IPS-NIHi11 (cell line): ENCODE data around the gene KRTAP3-3.
"Not testable (repeated sequence)": the region's sequence is repeated elsewhere in the genome, so short reads cannot be mapped to it uniquely, and the experiment has no call there.

Experiments used
- DNase-seq: peaks from one replicate; pipeline ENCODE4 v3.0.0; 2012; ENCODE audit warnings: mixed read lengths, low spot score

KRTAP3-3 gene

DNA sequence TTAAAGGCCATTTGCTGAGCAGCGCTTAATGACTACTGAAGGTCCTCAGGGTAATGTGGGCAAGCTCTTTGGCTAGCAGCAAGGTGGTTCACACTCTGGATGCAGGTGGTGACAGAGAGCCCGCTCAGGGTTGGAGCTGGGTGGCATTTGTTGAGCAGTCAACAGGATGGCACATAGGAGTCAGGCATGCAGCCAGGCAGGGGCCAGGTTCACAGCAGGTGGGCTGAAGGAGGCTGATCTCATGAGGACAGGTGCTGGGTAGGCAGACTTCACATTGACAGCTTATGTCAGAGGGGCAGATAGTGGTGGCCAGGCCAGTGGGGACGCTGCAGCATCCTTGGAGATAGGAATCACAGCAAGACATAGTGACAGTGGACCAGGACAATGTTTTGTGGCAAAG, 10.4 kb upstream of the KRTAP3-3 start:
- no peak for DNase-seq

DNA sequence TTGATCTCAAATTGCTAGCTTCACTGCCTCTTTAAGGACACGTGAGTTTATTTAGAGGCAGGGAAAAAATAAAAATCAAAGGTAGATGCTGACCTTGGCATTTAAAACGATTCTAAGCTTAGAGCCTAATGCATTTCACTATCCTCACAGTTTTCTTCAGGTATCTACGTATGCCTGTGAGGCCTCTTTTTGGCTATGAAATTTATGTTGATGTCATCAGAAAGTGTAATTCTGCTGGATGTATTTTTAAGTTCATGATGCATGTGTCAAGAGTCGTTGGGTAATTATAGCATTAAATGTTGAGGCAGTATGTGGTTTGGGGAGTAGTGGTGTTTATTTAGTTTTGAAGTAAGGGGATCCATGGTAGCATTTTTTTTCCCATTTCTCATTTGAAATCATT, 10.0 kb upstream of the KRTAP3-3 start:
- no peak for DNase-seq

DNA sequence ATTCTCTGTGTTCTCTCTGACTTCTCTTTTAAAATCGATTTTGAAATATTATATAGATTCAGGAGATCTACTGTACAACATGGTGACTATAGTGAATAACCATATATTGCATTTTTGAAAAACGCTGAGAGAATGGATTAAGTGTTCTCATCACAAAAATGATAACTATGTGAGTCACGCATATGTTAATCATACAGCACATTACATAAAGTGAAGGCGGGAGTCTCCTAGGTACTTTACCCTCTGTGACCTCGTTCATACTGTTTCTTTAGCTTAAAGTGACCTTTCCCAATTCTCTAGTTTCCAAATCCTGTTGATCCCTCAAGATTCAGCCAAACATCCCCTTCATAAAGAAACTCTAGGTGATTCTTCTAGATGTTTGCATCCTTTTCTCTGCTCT, 8.8 kb upstream of the KRTAP3-3 start:
- no peak for DNase-seq

DNA sequence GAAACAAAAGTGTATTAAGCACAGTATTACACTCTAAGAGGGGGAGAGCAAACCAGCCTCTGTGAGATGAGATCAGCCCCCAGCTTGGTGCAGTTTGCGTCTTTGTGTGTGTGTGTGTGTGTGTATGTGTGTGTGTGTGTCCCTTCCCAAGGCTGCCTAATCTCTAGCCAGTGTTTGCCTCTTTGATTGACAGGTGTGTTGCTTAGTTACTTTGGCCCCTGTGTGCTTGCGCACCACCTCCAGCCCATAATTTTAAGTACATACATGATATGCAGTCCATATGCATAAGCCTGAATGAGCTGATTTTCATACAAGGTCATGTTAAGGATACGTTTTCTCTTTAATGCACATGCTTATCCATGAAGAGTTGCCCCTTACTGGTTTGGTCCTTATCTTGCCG, 7.8 kb upstream of the KRTAP3-3 start:
- DNase-seq = no peak

DNA sequence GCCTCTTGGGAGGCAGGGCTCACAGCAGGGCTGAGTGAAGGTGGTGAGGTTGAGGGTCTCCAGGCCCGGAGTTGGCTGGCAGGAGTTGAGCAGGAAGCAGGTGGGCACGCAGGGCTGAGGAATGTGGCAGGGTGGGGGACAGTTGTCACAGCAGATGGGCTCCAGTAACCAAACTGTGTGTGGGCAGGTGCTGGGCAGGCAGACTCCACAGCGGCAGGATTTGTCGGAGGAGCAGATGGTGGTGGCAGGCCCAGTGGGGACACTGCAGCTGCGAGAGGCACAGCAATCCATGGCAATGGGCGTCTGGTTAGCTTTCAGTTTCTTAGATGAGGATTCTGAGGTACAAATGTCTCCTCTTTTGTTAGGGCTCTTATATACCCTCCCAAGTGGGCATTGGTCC, 5.6 kb upstream of the KRTAP3-3 start, which contains the start of gene KRTAP3-2:
Gene KRTAP3-2, minus strand, starts transcription at position 344 of the 400 bp plus-strand sequence. Its CDS starts 53 bp downstream, at position 291.
- DNase-seq = not testable (repeated sequence)

DNA sequence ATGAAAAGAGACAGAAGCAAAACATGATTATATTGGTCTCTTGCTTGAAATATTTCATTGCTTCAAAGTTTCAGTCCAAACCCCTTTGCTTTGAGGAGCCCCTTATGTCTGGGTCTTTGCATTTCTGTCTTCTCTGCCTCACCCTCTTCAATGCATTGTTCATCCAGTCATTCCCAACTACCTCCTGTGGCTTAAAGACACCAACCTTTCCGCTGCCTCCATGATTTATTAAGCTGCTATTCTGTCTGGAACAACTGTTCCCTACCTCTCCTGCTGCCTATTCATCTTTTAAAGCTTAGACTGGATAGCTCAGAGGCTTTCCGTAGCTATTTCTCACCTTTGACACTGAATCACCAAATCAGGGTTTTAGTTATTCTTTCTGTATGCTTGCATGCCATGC, 3.4 kb upstream of the KRTAP3-3 start:
- DNase-seq = no peak

DNA sequence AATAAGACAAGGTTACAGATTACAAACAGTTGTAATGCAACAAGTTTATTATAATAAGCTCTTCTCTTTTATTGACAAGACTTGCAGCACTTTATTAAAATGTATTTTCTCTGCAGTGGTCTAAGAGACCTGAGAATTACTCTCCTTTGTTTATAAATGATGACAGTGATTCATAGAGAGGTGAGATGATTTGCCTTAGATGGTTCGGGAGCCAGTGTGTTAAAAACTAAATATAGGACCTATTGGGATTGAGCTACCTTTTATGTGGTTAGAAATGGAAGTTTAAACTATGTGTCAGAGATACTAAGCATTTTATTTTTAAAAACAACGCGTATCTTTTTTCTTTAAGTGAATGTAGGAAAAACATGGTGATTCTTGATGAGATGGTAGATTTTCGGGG, 2.9 kb upstream of the KRTAP3-3 start:
- no peak for DNase-seq

DNA sequence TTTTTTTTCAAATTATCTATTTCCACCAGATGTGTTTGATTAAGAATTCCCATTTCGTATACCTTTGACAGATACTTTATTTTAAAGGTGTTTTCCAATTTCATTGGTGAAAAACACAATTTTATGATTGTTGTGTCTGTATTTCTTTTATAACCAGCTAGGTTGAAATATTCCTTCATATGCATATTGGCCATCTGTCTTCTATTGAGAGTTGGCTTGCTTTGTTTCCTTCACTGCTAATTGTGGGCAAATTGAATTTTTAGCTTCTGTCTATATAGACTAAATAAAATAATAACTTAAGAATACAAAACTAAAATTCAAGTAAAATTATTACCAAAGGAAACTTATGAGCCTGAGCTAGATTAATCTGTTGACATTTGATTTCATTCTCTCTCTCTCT, 1.2 kb upstream of the KRTAP3-3 start:
- DNase-seq = no peak

DNA sequence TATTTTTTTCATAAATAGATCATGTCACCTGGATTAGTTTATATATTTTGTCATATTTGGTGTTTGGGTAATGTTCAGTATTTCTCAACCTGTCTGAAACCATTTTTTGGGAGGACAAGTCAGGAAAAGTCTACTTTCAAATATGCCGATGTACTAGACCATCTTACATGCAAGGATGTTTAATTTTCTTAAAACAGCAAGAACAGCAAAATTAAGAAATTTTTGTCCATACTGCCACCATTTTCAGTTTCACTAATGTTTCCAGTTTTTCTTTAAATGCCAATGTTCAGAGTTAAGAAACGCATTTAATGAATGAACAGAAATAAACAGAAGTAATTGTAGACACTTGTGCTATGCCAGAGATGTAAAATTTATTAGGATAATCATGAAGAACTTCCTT, 880 bp downstream of the KRTAP3-3 start:
- no peak for DNase-seq

DNA sequence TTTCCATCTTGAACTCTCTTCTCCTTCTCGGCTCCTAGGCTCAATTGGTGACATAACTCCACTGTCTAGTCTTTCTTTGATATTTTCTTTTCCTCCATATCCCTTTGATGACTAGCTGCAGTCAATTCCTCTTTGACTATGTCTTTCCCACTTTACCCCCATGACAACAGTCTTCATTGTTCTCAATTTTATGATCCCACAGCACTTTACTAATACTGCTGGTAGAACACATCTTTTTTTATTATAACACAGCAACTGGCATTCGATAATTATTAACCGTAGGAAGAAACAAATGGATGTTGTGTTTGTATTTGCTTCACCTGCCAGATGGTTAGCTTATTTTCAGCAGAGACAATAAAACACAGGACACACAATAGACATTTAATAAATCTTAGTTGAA, 1.3 kb downstream of the KRTAP3-3 start:
- no peak for DNase-seq

DNA sequence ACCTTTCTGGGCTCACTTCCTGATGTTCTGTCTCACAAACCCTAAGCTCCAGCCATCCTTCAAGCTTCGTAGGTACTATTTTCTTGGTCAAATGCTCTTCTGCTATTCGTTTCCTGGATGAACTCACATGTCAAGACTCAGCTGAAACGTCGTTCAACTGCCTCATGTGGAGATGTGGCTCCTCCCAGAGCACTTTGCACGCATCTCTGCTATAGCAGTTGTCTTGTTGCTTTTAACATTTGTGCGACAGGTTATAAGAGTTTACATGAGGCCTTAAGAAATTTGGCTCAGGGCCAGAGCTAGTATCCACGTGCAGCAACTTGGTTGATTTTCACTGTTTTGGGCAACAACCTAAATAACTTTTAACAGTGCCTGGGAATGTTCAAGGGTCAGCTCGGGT, 7.0 kb downstream of the KRTAP3-3 start:
- DNase-seq = no peak

DNA sequence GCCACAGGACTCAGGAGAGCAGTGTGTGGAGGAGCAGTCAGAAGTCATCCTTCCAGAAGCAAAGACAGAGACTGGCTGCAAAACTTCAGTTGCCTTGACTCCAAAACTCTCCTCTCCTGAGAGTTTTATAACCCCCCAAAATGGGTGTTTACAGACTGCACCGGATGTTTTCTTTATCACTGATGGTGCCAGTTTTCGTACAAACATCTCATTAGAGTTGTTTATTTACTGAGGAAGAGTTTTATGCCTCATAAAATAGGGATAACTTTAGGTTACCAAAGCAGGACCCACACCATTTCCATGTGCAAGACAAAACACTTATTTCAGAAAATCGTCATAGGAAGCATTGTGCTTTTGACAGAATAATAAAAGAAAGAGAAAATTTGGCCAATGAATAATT, 9.7 kb downstream of the KRTAP3-3 start, which contains the start of gene KRT40:
Gene KRT40, minus strand, starts transcription at position 101 of the 400 bp plus-strand sequence. Its CDS starts 53 bp downstream, at position 48.
- DNase-seq = no peak

DNA sequence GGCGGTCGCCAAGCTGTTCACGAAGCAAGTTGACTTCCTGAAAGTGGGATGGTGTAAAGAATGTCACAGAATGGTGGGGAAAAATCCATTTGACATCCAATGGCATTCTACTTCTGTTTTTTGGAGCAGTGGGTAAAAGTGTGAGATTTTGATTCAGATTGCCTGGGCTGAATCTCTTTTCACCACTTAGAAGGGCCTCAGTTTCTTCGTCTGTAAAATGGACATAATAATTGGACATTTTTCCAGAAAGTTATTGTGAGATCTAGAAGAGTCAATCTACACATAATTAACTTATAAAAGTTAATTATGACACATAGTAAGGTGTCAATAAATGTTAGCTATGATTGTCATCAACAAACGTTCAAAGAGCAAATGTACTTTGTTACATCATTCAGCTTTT, 12.8 kb downstream of the KRTAP3-3 start:
- DNase-seq = no peak

DNA sequence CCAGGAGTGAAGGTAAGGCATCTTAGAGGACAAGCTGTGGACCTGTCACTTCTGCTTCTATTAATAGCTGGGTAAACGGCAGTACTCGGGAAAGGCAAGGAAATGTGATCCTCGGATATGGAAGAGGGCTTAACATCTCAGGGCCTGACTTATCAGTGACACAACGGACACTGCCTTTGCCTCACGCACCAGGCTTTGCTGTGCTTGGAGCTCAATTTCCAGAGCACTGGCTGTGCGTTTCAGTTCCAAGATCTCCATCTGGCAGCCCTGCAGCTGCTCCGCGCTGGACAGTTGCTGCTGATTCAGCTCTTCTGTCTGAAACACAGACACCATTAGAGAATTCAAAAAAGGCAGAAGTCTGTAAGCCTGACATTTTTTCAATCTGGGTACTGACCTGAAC, 13.4 kb downstream of the KRTAP3-3 start:
- no peak for DNase-seq

DNA sequence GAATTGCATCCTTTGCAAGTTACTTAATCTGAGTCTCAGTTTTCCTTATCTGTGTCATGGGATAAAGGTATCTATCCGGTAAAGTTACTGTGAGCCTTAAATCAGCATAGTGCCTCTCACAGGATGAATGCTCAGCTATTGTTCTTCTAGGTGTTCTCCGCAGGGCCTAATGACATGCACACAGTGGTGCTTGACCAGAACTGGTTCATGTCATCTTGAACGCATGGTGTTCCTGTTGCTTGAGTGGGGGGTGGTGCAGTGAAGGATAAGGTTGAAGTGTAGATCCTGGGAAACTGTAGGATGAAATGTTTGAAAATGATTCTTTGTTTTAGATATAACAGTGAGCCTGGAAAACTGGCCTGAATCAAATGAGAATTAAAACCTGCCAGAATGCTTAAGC, 13.8 kb downstream of the KRTAP3-3 start:
- no peak for DNase-seq

DNA sequence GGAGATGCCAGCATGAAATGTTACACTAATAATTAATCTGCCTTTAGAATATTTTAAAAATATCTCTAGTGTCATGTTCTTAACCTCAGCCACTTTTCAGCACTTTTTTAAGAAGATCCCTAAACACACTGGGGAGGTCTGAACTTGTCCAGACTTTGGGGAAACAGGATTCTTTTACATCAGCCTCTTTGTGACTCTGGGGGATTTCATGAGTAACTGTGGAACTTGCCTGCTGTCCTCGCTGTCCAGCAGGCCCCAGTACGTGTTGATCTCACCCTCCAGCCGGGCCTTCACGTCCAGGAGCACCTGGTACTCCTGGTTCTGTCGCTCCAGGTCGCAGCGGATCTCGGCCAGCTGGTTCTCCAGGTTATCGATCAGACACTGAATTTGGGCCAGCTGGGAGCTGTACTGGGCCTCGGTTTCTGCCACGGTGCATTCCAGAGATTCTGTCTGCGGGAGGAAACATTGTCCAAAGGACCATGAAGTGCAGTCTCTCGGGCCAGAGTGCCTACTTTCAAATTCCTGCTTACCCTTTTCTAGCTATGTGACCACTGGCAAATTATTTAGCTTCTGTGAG, 15.3 kb downstream of the KRTAP3-3 start:
- no peak for DNase-seq

DNA sequence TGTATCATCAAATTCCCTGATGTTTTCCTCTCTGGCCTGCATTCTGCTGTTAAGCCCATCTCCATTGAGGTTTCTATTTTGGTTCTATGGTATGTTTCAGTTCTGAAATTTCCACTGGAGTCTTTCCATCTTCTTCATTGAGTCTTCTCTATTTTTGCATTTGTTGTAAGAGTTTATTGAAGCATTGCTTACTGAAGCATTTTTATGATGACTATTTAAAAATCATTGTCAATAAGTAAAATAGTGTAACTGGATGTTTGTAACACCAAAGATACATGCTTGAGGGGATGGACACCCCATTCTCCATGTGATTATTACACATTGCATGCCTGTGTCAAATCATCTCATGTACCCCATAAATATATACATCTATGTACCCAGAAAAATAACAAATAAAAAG, 18.4 kb downstream of the KRTAP3-3 start:
- DNase-seq = no peak

DNA sequence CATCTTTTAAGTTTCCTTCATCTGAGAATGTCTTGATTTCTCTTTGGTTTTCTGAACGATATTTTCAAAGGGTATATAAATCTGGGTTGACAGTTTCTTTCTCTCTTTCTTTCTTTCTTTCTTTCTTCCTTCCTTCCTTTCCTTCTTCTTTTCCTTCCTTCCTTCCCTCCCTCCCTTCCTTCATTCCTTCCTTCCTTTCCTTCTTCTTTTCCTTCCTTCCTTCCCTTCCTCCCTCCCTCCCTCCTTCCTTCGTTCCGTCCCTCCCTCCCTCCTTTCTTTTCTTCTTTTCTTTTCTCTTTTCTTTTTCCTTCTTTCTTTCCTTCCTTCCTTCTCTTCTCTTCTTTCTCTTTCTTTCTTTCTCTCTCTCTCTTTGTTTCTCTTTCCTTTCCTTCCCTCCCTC, 19.6 kb downstream of the KRTAP3-3 start:
- DNase-seq = no peak

DNA sequence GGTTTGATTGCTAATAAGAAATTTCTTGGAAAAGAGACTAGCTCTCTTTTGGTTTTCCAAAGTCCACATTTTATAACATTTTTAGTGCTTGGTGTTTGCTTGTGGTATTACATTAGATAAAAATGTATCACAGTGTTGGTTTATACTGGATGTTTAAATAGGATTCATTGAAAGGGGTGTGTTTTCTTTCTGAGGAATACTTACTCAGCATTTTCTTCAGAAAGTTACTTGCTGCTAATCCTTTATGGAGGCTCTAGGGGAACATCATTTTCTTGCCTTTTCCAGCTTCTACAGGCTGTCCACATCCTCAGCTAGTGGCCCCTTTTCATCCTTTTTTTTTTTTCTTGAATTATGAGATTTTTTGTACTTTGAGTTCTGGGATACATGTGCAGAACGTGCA, 26.4 kb downstream of the KRTAP3-3 start:
- DNase-seq = no peak

DNA sequence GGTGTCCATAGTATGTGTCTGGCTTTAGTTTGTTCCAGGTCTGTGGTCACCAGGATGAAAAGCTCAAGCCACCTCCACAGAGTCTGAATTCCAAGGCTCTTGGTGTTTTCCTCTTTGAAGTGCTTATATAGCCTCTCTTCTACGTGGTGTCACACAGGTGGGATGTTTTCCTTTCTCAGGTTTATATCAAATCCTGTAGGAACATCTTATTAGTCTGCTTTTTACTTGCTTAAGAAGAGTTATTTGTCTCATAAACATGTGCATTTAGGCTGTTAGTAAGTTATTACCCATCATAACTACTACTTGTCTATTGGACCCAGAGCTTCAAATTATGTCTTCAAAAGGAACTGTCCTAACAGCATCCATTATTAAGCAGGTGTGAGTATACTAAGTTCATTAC, 27.1 kb downstream of the KRTAP3-3 start, which contains the start of gene KRT39:
Gene KRT39, minus strand, starts transcription at position 101 of the 400 bp plus-strand sequence. Its CDS starts 92 bp downstream, at position 9.
- DNase-seq = no peak

DNA sequence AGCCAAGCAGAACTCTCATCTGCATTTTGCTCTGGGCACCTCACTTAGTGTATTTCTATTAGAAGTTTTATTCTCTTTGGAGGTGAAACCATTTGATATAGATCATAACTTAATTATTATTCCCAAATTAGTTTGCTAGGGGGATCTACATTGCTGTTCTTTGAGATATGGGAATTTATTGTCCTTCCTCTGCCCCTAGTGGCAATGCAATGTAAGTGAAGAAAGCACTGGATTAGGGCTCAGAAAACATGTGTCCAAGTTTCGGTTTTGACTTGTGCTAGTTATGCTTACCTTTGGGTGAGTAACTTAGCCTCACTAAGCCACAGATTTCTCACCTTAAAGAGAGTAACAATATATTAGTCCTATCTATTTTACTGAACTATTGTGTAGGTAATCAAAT, 30.1 kb downstream of the KRTAP3-3 start:
- peak; percentile 50 for DNase-seq

DNA sequence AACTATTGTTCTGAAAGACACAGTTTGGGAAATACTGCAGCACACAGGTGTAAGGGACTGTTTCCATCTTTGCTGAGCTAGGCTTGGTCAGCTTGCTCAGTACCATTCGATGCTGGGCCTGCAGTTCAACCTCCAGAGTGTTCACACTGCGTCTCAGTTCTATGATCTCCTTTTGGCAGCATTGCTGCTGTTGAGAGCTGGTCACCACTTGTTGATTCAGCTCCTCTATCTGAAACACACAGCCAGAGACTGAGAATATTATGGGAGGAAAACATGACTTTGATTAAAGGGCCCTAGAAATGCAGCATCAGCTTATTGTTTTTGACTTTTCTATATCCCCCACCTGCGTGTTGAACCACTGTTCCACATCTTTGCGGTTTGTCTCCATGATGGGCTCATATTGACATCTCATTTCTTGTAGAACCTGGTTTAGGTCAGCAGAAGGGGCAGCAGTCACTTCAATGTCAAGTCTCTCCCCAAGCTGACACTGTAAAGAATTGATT, 31.9 kb downstream of the KRTAP3-3 start:
- DNase-seq = no peak

DNA sequence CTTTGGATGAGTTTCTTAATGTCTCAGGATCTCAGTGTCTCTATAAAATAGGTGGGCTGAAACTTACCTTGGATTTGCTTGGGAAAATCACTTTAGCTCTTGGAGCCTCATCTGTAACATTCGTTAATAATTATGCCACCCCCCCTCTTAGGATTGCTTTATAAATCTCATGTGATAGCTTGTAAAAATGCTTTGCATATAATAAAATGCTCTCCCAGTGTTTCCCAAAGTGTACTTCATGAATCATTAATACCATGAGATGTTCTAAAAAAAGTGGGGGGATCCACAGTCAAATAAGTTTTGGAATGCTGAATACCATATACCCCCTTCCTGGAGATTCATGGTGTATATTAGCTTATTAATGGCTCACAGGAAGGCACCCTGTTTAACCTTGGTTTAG, 32.4 kb downstream of the KRTAP3-3 start:
- DNase-seq = no peak

DNA sequence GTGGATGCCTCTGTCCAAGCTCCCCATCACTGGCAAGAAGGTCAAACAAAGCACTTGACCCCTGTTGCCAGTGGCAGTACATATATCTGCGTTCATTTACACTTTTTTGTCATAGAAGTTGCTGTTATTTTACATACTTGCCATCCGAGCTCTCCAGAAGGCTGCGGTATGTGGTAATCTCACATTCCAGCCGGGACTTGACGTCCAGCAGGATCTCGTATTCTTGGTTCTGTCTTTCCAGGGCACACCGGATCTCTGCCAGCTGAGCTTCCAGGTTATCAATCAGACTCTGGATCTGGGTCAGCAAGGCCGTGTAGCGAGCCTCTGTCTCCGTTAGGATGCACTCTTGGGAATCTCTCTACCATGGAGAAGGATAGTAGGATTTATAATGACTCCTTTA, 33.8 kb downstream of the KRTAP3-3 start:
- DNase-seq = no peak
